GM19467 (cell line): Measurements from ENCODE around the gene ECT2.
"Not testable (repeated sequence)": the region's sequence is repeated elsewhere in the genome, so short reads cannot be mapped to it uniquely, and the experiment has no call there.

Source experiments
- ATAC-seq: cut with Tn5 transposase; IDR thresholded peaks from one replicate; pipeline ENCODE4 v1.9.1; 2021; ENCODE audit warnings: mild to moderate bottlenecking, moderate library complexity; ENCODE audit not compliant: unreplicated experiment

ECT2 gene

DNA sequence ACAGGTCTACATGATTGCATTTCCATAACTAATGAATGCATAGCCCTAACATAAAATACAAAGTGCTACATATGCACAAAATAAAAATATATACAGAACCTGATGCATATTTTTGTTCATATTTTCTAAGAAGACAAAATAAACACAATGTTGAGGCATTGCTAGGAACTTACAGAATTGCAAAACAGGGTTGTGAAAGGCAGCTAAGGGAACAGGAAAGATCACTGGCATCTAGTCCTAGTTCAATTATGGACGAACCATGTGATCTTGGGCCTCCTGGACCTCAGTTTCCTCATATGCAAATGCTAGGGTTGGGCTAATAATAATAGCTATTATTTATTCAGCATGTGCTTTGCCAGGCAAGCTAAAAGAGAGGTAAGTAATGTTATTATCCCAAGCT lies 24.1 kb upstream of the ECT2 start:
- no peak for ATAC-seq

DNA sequence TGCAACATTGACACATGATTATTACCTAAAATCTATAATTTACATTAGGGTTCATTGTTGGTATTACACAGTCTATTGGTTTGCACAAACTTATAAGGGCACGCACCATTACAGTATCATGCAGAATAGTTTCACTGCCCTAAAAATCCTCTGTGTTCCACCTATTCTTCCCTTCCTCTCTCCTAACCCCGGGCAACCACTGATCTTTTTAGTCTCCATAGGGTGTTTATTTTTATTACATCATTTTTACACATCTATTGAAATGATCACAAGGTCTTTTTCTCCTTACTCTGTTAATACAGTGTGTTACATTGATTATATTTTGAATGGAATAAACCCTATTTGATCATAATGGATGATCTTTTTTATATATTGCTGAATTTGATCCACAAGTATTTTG lies 15.5 kb upstream of the ECT2 start:
- no peak for ATAC-seq

DNA sequence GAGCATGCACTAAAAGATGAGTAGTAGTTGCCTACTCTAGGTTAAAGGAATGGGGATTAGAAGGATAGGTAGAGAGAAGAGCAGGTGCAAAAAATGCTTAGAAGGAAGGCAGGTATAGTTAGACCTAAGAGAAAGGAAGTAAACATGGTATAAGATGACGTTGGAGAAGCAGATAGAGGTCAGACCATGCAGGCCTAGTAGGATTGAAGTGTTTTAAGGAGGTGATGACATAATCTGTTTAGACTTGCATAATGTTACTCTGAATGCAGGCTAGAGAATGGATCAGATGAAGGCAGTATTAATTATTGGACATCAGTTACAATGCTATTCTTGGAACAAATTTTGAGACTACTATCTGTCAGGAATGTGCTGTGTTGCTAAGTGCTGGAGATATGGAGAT lies 11.1 kb upstream of the ECT2 start:
- ATAC-seq = no peak

DNA sequence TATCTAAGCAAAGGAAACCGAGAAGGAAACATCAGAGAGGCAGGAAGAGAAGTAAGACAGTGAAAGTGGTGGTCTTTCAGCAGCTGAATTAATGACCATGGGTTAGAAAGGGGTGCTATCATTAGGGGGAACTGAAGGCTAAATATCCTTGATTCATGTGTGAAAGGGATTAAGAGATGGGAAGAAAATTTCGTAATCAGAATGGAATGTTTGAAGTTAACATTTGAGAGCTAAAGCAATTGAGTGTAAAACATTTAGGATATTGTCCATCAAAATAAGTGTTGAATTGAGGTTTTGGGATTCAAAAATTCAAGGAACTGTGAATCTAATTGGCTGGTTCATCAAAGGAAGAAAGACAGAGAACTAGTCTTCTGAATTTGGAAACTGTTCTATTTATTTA lies 4.1 kb upstream of the ECT2 start:
- no peak for ATAC-seq

DNA sequence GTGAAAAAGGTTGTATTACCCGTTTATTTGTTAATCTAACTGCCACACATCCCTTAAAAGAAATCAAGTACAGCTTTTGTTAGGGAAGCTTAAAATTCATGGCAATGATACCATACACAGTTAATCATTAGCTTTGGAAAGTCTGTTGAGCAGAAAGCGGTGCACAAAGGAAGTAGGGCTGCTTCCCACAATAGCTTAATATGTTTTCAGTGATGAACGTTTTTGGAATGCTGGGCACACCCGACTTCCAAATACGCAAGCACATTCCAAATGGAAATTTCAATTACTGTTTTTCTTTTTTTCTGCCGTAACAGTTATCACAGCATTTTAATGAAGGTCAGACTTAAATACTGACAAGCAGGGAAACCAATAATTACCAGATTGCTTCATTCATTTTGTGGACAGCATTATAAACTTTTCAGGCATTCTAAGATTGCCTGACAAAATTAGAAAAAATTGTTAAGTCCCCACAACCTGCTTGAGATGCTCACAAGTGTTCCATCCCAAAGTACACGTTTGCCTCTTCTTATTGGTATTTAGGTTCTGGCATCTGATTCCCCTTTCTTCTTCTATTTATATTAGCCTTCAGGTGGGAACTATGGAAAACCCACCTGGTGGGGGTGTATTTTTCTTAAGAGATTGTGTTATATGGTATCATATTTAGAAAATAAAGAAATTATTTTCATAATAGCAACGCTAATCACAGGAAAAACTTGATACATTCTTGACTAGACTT lies 1.1 kb upstream of the ECT2 start:
- ATAC-seq = no peak

DNA sequence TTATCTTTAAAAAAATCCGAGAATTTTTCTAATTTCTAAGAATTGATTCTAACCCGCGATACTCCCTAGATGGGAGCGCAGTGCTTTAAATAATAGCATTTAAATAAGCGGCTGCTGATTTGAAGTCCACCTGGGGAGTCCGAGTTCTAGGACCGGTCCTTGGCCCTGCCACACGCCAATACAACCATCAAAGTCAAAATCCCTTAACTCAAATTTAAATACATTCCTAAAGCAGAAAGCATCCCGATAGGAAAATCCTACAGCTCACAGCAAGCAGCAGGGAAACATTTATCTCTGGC lies 508 bp upstream of the ECT2 start:
- ATAC-seq = no peak

DNA sequence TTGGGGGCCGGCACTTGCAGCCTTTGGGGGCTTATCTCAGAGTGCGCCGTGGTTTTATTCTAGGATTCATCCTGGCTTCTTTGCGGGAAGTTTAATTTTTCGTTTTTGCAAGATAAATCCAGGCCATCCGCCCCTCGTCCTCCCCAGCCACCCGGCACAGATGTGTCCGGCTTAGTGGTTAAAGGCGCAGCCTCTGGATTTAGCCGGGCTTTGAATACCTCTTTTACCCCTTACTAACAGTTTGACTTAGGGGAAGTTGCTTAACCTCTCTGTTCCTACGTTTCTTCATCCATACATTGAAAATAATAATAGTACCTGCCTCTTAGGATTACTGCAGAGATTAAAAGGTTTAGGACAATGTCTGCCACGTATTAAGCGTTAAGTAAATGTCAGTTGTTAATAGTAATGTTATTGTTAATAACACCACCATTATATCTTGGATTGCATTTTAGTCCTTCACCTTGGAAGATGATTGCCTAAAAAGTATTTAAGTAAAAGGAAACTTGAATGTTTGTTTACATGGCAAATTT lies 714 bp downstream of the ECT2 start:
- peak; percentile 12 for ATAC-seq

DNA sequence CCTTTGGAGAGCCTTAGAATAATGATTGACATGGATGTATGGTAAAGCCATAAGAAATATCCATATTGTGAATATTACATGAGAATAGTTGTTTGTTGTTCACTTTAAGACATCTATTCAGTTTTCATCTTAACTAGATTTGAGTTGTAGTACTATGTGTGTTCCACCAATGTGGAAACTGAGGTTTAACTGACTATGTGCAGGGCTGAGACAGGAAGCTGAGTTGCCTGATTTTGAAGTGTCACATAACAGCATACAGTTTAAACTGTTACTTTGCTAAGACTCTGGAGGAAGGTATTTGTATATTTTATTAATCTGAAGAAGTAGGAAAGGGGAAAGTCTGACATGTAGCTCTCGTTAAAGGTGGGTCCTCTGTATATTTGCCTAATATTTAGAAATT lies 2.1 kb downstream of the ECT2 start:
- no peak for ATAC-seq

DNA sequence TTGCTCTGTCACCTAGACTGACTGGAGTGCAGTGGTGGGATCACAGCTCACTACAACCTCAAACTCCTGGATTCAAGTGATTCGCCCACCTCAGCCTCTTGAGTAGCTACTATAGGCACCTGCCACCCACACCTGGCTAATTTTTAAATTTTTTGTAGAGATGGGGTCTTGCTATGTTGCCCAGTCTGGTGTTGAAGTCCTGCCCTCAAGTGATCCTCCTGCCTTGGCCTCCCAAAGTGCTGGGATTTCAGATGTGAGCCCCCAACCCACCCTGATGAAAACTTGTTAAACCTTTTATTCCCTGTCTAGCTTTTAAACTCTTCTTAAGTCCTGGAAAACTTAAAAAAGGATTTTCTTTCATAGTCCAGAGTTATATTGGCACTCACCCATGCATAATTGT lies 2.6 kb downstream of the ECT2 start:
- ATAC-seq = no peak

DNA sequence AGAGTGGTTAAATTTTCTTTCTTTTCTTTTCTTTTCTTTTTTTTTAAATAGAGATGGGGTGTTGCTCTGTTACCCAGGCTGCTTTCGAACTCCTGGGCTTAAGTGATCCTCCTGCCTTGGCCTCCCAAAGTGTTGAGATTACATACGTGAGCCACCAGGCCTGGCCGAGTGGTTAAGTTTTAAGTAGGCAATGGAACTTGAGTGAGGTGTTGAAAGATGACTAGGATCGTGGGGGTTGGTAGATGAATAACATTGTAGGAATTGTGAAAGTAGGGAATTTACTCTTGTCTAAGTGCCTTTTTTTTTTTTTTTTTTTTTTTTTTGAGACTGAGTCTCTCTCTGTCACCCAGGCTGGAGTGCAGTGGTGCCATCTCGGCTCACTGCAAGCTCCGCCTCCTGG lies 9.9 kb downstream of the ECT2 start:
- not testable (repeated sequence) for ATAC-seq

DNA sequence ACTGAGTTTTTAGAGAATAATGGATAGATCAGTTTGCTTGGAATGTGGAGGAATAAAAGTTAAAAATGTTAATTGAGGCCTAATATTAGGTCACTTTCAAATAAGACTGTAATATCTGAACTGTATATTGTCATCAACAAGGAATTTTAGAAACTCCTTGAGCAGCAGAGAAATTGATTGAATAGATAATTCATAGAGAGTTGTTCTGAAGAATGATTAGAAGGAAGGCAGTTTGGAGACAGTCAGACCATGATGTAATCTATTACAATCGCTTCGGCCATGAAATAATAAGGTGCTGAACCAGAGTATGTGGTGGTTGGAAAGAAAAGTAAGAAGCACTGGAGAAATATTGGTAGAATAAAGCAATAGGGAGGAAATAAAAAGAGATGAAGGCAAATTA lies 15.7 kb downstream of the ECT2 start:
- ATAC-seq = no peak

DNA sequence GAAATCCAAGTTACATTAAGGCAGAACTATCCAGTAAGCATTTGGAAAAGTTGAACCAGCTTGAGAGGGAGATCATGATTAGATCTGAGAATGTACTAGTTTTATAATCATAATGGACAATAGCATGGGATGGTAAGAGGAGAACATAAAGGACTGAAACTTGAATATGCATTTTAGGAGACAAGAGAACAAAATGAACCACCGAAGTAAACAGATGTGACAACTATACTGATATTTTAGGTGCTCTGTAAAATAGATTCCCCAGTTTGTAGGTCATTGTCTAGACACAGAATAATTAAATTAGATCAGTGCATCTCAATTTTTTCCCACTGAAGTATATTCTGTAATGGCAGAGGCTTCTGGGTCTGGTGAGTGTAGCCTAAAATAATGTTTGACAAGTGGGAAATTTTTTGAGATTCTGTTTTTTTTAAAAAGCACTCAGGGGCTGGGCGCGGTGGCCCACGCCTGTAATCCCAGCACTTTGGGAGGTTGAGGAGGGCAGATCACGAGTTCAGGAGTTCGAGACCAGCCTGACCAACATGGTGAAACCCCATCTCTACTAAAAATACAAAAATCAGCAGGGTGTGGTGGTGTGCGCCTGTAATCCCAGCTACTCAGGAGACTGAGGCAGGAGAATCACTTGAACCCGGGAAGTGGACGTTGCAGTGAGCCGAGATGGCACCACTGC lies 16.3 kb downstream of the ECT2 start:
- ATAC-seq = no peak

DNA sequence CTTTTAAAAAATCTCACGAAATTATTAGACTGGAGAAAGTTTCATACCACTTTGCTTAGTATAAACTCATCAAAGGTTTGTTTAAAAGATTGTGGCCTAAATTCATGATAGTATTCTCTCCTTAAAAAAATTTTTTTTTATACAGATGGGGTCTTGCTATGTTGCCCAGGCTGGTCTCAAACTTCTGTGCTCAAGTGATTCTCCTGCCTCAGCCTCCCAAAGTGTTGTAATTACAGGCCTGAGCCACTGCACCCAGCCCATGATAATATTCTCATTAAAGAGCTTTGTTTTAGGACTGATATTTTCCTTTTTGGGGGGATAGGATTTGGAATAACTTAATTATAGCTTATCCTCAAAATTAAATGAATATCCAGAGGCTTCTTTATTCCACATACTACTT lies 19.9 kb downstream of the ECT2 start:
- no peak for ATAC-seq

DNA sequence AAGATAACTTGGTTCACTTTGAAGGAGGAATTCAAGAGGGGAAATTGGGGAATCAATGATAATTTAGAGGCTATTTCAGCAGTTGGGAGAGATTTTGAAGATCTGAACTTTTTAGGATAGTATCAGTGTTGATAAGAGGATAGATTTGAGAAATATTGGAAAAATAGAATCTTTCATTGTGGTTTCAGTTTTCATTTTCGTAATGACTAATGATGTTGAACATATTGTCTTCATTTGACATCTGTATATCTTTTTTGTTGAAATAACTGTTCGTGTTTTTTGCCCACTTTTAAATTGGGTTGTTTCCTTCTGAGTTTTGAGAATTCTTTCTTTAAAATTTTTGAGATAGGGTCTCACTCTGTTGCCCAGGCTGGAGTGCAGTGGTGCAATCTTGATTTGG lies 21.1 kb downstream of the ECT2 start:
- no peak for ATAC-seq

DNA sequence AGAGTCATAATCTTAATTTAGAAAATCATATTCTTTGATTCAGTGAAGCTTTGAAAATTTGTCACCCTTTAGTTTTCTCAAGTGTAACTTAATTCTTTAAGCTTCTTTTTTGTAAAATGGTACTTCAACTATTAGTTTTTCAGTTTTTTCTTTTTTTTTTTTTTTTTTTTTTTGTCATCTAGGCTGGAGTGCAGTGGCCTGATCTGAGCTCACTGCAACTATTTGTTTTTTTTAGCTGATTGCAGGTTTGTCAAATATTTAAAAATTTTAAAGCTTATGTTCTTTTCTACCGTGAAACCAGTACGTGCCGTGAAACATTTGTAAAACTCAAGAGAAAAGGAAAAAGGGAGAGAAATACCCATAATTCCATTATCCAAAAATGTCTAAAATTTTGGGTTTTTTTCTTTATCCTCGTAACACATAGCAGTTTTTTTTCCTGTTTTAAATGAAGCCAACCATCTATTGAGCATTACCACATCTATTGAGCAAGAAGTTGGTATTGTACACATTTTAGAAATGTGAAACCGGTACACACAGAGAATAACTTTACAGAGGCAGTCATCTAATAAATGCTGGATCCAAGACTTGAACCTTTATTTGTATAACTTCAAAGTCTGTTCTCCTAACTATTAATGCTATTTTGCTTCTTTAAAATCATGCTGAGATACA lies 25.7 kb downstream of the ECT2 start:
- ATAC-seq = no peak

DNA sequence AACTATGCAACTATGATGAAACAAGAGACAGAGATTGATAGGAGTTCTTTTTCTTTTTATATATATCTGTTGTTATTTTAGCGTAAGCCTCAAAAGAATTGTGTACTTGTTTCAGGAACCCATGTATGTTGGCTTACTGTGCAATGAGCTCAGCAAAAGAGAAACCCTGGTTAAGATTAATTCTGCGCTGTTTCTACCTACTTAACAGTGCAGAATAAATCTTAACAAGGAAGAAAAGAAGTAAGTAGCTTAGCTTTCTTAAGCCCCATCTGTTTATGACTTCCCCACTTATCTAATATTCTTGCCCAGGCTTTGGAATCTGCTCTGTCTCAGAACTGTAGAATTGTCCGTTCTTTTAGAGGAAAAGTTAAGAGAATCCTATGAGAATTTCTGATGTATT lies 27.4 kb downstream of the ECT2 start:
- no peak for ATAC-seq

DNA sequence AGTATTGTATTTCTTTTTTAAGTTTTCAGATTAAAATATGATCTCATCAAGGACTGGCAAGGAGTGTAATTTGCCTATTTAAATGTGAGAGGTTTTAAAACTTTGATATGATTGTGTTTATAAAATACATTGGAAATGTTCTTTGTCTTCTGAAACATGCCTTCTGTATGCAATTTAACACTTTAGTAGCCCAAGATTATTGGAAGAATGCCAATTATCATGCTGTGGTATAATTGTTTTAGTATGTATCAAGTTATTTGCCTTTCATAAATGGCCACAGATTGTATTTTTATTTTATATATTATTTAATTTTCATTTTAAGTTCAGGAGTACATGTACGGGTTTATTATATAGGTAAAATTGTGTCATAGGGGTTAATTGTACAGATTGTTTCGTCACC lies 31.7 kb downstream of the ECT2 start:
- ATAC-seq = no peak

DNA sequence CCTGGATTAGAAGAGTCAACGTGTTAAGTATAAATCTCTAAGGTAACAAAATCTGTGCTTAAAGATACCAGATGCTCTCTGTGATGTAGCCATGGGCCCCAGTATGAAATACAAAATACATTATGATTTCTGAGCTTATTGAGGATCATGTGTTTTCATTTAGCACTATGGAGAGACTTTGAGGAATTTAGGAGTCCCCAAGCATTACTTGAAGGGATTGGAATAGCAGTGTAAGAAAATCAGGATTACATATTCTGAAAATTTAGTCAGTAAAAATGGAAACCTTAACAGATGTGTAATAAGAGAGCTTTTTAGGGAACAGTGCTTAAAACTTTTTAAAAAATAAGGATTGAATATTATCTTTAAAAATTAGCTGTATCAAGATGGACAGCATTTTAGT lies 35.5 kb downstream of the ECT2 start:
- ATAC-seq = no peak

DNA sequence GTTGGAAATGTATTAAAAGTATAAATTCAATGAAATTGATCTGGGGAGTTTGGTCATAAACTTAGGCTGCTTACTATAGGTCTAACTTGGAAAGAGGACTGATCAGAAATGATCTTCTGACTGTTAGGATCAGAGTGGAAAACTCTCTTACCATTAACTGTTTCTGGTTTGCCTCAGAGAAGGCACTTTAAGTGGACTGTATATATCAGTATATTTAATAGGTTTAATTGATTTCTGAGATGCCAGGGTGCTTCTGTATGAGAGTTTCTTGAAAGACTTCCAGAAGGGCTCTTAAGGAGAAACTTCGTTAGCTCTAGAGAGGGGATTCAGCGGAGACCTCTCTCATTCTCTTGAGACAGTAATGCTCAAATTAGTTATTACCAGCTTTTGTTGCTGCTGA lies 36.5 kb downstream of the ECT2 start:
- no peak for ATAC-seq

DNA sequence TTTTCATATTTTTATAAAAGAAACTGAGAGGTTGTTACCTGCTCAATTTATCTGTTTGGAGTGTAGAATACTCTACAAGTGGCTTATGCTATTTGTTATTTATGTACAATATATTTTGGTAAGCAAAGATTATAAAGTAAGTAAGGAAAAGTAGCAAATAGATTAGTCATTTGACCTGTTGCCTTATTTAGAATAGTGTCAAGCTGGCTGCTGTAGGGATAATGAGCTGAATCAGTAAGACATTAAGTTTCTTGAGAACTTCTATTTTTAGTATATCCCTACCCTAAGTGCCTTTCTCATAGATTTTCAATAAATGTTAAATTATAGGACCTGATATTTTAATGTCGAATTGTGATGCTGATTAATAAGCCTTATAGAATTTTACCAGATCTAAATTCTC lies 37.2 kb downstream of the ECT2 start:
- ATAC-seq = no peak

DNA sequence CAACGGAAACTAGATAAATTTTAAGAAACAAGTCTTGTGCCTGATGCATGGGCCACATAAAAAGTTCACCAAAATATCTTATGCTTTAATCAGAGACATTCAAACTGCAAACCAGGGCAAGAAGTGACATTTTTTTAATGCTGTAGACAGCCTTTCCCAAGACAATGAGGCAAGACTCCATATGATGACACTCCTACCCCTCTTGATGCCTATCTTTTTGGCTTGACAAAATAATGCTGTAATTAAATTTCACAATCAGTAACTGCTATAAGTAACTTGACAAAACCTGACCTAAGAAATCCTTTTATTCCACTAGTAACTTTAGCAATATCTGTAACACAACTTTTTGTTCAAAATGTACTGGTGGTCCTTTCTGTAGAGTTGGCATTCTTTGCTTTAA lies 48.7 kb downstream of the ECT2 start:
- ATAC-seq = no peak

DNA sequence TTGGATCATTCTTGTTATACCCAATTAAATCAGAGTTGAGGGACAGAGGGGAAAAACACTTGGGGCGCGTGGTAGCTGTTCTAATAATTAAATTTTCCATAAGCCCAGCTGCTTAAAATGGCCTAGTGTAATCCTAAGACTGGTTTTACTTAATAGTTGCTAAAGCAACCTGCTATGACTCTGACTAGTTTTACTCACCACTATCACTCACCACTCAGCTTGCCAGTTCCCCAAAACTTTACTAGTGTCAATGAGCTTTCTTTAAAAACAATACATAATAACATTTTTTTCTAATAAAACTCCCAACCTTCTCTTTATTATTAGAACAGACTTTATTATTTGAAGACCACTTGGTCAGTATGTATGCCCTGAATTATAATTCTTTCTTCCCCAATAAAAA lies 49.6 kb downstream of the ECT2 start:
- ATAC-seq = no peak
